SK-N-SH (cell line): ENCODE data around the gene ADGRA1. TPM values are rescaled to one million over a fixed set of nuclear protein-coding genes. Genes with fewer than 3 reads are reported as not detected.

ENCODE experiments used
- CTCF ChIA-PET: fragments of 300-600, 350-600 bp; formaldehyde crosslinking; extraction: SDS; loops from one replicate; lab custom pipeline; 2021; lab: Yijun Ruan, JAX
- POLR2A ChIA-PET: fragments of 350-600 bp; sonication (Branson Sonifier 250); formaldehyde crosslinking; extraction: SDS; loops from one replicate; lab custom pipeline; 2020; ENCODE audit warnings: antibody characterized with exemption, inconsistent platforms; lab: Yijun Ruan, JAX
- DNase-seq: peaks from one replicate; pipeline ENCODE4 v3.0.0; 2012
- H2AFZ ChIP-seq: fragments of 200-600 bp; sonication (generic); 2 replicates; pipeline ENCODE4 v1.8.1; 2016; ENCODE audit warnings: antibody characterized with exemption, mild to moderate bottlenecking, low read depth
- H3F3A ChIP-seq: fragments of 200-600 bp; sonication (generic); replicated peaks from 2 replicates; pipeline ENCODE3; 2016; ENCODE audit warnings: antibody characterized with exemption, mild to moderate bottlenecking; ENCODE audit not compliant: insufficient read depth
- H3K27ac ChIP-seq, 2 experiments: fragments of 200-500 bp in 1 of 2; fragments of 200-600 bp in 1 of 2; sonication (Bioruptor generic) in 1 of 2; sonication (generic), shearing (Covaris generic) in 1 of 2; 2 replicates each; pipeline versions ENCODE4 v1.5.1 to v1.6.1; 2014 to 2016; ENCODE audit warnings: low read depth in 2 of 2, inconsistent platforms in 1 of 2, low read length in 1 of 2, mild to moderate bottlenecking in 1 of 2, mixed read lengths in 1 of 2
- H3K27me3 ChIP-seq: fragments of 200-600 bp; sonication (generic), shearing (Covaris generic); 2 replicates; pipeline ENCODE4 v1.6.1; 2016; ENCODE audit warnings: mixed run types; ENCODE audit not compliant: insufficient read depth
- H3K36me3 ChIP-seq, 2 experiments: fragments of 200-500 bp in 1 of 2; fragments of 200-600 bp in 1 of 2; sonication (Bioruptor generic) in 1 of 2; sonication (generic) in 1 of 2; replicated peaks in 1 of 2; 2 replicates each; pipeline versions ENCODE3 to v1.5.1; 2014 to 2016; ENCODE audit warnings: low read length in 1 of 2, mild to moderate bottlenecking in 1 of 2; ENCODE audit not compliant: insufficient read depth in 2 of 2, control insufficient read depth in 1 of 2
- H3K4me1 ChIP-seq, 2 experiments: fragments of 200-500 bp in 1 of 2; fragments of 200-600 bp in 1 of 2; sonication (Bioruptor generic) in 1 of 2; sonication (generic), shearing (Covaris generic) in 1 of 2; 2 replicates each; pipeline versions ENCODE4 v1.5.1 to v1.6.1; 2014 to 2016; ENCODE audit warnings: low read depth in 1 of 2, low read length in 1 of 2, mixed run types in 1 of 2; ENCODE audit not compliant: insufficient read depth in 2 of 2, control insufficient read depth in 1 of 2
- H3K4me2 ChIP-seq: fragments of 200-600 bp; sonication (generic), shearing (Covaris generic); 2 replicates; pipeline ENCODE4 v1.6.1; 2017; ENCODE audit warnings: mixed run types
- H3K4me3 ChIP-seq, 2 experiments: fragments of 200-500 bp in 1 of 2; fragments of 200-600 bp in 1 of 2; sonication (Bioruptor generic) in 1 of 2; sonication (generic), shearing (Covaris generic) in 1 of 2; 2 replicates each; pipeline versions ENCODE4 v1.5.1 to v1.8.1; 2014 to 2016; ENCODE audit warnings: low read depth in 2 of 2, inconsistent platforms in 1 of 2, low read length in 1 of 2, mild to moderate bottlenecking in 1 of 2, mixed read lengths in 1 of 2, moderate library complexity in 1 of 2
- H3K79me2 ChIP-seq: fragments of 200-600 bp; sonication (generic); 2 replicates; pipeline ENCODE4 v1.8.1; 2017; ENCODE audit warnings: mild to moderate bottlenecking; ENCODE audit not compliant: insufficient read depth
- H3K9ac ChIP-seq: fragments of 200-600 bp; sonication (generic); 2 replicates; pipeline ENCODE4 v1.6.1; 2017; ENCODE audit warnings: mixed run types
- H3K9me2 ChIP-seq: fragments of 200-600 bp; sonication (generic); 2 replicates; pipeline ENCODE4 v1.6.1; 2017; ENCODE audit warnings: mixed run types
- H3K9me3 ChIP-seq: fragments of 200-600 bp; sonication (generic); 2 replicates; pipeline ENCODE4 v1.6.1; 2017; ENCODE audit warnings: mixed run types, mild to moderate bottlenecking, moderate library complexity
- H4K20me1 ChIP-seq: fragments of 200-600 bp; sonication (generic); 2 replicates; pipeline ENCODE4 v1.6.1; 2017; ENCODE audit warnings: mild to moderate bottlenecking, mixed run types; ENCODE audit not compliant: insufficient read depth
- CHD2 ChIP-seq: fragments of 150-350 bp; IDR thresholded peaks from 2 replicates; pipeline ENCODE4 v1.6.1; 2018; ENCODE audit warnings: low read length; ENCODE audit not compliant: partially characterized antibody
- EZH2phosphoT487 ChIP-seq: fragments of 200-600 bp; sonication (generic); IDR thresholded peaks from 2 replicates; pipeline ENCODE4 v1.6.1; 2017; ENCODE audit warnings: low read depth, mixed run types, mild to moderate bottlenecking, antibody characterized with exemption, moderate library complexity, borderline replicate concordance
- FOSL2 ChIP-seq: IDR thresholded peaks from 2 replicates; pipeline ENCODE4 v1.4.0; 2012; ENCODE audit warnings: low read depth, mild to moderate bottlenecking, moderate library complexity, borderline replicate concordance
- FOXJ3 ChIP-seq: sonication (generic); formaldehyde crosslinking; IDR thresholded peaks from 2 replicates; pipeline ENCODE4 v1.5.1; 2020; ENCODE audit warnings: mild to moderate bottlenecking, missing genetic modification reagents
- FOXM1 ChIP-seq: IDR thresholded peaks from 2 replicates; pipeline ENCODE4 v1.4.0; 2012; ENCODE audit warnings: low read depth, mild to moderate bottlenecking
- GABPA ChIP-seq: IDR thresholded peaks from 2 replicates; pipeline ENCODE4 v1.4.0; 2012; ENCODE audit warnings: low read depth, mild to moderate bottlenecking
- GATA2 ChIP-seq: sonication (generic); formaldehyde crosslinking; IDR thresholded peaks from 2 replicates; pipeline ENCODE4 v1.5.0; 2020; ENCODE audit warnings: mild to moderate bottlenecking, missing genetic modification reagents
- MEF2A ChIP-seq: IDR thresholded peaks from 2 replicates; pipeline ENCODE4 v1.4.0; 2012; ENCODE audit warnings: low read depth, borderline replicate concordance
- MXI1 ChIP-seq: IDR thresholded peaks from 2 replicates; pipeline ENCODE4 v1.6.1; 2012; ENCODE audit warnings: mild to moderate bottlenecking, low read depth, low read length, improper control_type of control experiment
- PBX3 ChIP-seq: IDR thresholded peaks from 2 replicates; pipeline ENCODE4; 2012
- RAD21 ChIP-seq: IDR thresholded peaks from 2 replicates; pipeline ENCODE4 v1.6.1; 2012; ENCODE audit warnings: mild to moderate bottlenecking, low read length
- RCOR1 ChIP-seq: fragments of 150-350 bp; IDR thresholded peaks from 2 replicates; pipeline ENCODE4 v1.6.1; 2017; ENCODE audit warnings: antibody characterized with exemption, low read length
- RFX5 ChIP-seq: IDR thresholded peaks from 2 replicates; pipeline ENCODE4 v1.6.1; 2012; ENCODE audit warnings: mild to moderate bottlenecking, improper control_type of control experiment, low read length
- RXRA ChIP-seq: IDR thresholded peaks from 2 replicates; pipeline ENCODE4 v1.4.0; 2012; ENCODE audit warnings: low read depth, mild to moderate bottlenecking, borderline replicate concordance
- SIN3A ChIP-seq: IDR thresholded peaks from 2 replicates; pipeline ENCODE4 v1.6.1; 2012; ENCODE audit warnings: low read depth, mild to moderate bottlenecking, low read length, moderate library complexity, borderline replicate concordance
- SMC3 ChIP-seq: IDR thresholded peaks from 2 replicates; pipeline ENCODE4 v1.6.1; 2012; ENCODE audit warnings: low read depth, low read length, improper control_type of control experiment
- TCF12 ChIP-seq: IDR thresholded peaks from 2 replicates; pipeline ENCODE4 v1.4.0; 2012
- TEAD4 ChIP-seq: IDR thresholded peaks from 2 replicates; pipeline ENCODE4 v1.4.0; 2012; ENCODE audit warnings: mild to moderate bottlenecking, borderline replicate concordance; ENCODE audit not compliant: insufficient read depth
- USF1 ChIP-seq: IDR thresholded peaks from 2 replicates; pipeline ENCODE4 v1.4.0; 2012; ENCODE audit warnings: low read depth, borderline replicate concordance
- YY1 ChIP-seq: IDR thresholded peaks from 2 replicates; pipeline ENCODE4 v1.4.0; 2012; ENCODE audit warnings: low read depth, mild to moderate bottlenecking
- WGBS: methylation state at CpG from one replicate; pipeline ENCODE4 v1.1.6; 2017; ENCODE audit warnings: low lambda C conversion rate; 5-methylcytosine and 5-hydroxymethylcytosine counted together
- polyA plus RNA-seq, 3 experiments: library from polyadenylated mRNA; depleted of rRNA; stranded (reverse); fragments of >200 nt; gene quantifications; 2 replicates each; pipeline ENCODE4 v1.2.3, GENCODE V29; 2012
- TF ChIP-seq, protein P1 (sequence below): fragments of 200-600 bp; sonication (generic); IDR thresholded peaks from 2 replicates; pipeline ENCODE4 v1.6.1; 2017; ENCODE audit warnings: antibody characterized with exemption, mild to moderate bottlenecking, moderate library complexity
- TF ChIP-seq, protein P2 (sequence below): fragments of 150-350 bp; IDR thresholded peaks from 2 replicates; pipeline ENCODE4 v1.6.1; 2016; ENCODE audit warnings: mild to moderate bottlenecking, low read depth, low read length

The ADGRA1 gene
- polyA plus RNA-seq, 1 of the 3 experiments (the other 2 are of a cell fraction): not detected

DNA sequence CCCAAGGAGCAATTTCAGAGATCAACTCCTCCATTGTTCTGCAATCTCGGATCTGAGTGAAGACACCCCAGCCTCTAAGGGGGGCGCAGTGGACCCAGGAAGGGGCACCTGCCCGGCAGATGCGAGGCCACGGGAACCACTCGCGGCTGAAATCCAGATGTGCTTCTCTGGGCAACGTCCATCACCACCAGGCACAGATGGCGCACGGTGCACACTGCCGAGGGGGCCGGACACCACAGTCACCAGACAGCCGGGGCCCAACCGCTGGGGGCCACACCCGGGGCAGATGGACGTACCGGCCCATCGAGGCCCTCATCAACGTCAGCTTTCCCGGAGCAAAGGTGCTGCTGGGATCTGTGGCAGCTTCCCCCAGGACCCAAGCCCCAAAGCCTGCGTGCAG is 16.9 kb upstream of the ADGRA1 start:
- H4K20me1 ChIP-seq: no peaks in the 10 kb centered on the region
- no peak for TF ChIP-seq PBX3
- no peak for TF ChIP-seq RFX5
- TF ChIP-seq TEAD4: no peak
- no peak for TF ChIP-seq RCOR1
- TF ChIP-seq MXI1: no peak
- TF ChIP-seq, protein P1, sequence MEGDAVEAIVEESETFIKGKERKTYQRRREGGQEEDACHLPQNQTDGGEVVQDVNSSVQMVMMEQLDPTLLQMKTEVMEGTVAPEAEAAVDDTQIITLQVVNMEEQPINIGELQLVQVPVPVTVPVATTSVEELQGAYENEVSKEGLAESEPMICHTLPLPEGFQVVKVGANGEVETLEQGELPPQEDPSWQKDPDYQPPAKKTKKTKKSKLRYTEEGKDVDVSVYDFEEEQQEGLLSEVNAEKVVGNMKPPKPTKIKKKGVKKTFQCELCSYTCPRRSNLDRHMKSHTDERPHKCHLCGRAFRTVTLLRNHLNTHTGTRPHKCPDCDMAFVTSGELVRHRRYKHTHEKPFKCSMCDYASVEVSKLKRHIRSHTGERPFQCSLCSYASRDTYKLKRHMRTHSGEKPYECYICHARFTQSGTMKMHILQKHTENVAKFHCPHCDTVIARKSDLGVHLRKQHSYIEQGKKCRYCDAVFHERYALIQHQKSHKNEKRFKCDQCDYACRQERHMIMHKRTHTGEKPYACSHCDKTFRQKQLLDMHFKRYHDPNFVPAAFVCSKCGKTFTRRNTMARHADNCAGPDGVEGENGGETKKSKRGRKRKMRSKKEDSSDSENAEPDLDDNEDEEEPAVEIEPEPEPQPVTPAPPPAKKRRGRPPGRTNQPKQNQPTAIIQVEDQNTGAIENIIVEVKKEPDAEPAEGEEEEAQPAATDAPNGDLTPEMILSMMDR: no peak
- TF ChIP-seq FOXJ3 (CRISPR knock-in tag): no peak
- TF ChIP-seq RAD21: no peak
- no peak for TF ChIP-seq SMC3
- TF ChIP-seq YY1: no peak
- TF ChIP-seq USF1: no peak
- no peak for TF ChIP-seq RXRA
- no peak for TF ChIP-seq MEF2A
- no peak for TF ChIP-seq TCF12
- no peaks in the 10 kb centered on the region for H3F3A ChIP-seq
- H2AFZ ChIP-seq: no peak overlapping the region
- H3K4me2 ChIP-seq: no peak overlapping the region
- no peak for DNase-seq
- no peaks in the 10 kb centered on the region for H3K36me3 ChIP-seq
- 32% methylated on average over 5 of the region's 21 CpGs for WGBS
- ChIA-PET POLR2A (no interaction called here), CTCF (interaction anchor here (0.5 to 1.4 kb wide), 2 partner anchors 51 to 131 kb away, joined by 3 read pairs; no protein-coding TSS in a partner anchor)
- H3K9me2 ChIP-seq: no peaks in the 10 kb centered on the region
- no peak overlapping the region for H3K4me3 ChIP-seq
- no peaks in the 10 kb centered on the region for H3K9me3 ChIP-seq
- no peaks in the 10 kb centered on the region for H3K79me2 ChIP-seq
- no peak overlapping the region for H3K9ac ChIP-seq
- H3K4me1 ChIP-seq: peaks cover 0 to 2% of the 10 kb centered on the region in 2 experiments; a peak in 1 of 4 replicates
- H3K27ac ChIP-seq: no peak overlapping the region
- no peaks in the 10 kb centered on the region for H3K27me3 ChIP-seq

DNA sequence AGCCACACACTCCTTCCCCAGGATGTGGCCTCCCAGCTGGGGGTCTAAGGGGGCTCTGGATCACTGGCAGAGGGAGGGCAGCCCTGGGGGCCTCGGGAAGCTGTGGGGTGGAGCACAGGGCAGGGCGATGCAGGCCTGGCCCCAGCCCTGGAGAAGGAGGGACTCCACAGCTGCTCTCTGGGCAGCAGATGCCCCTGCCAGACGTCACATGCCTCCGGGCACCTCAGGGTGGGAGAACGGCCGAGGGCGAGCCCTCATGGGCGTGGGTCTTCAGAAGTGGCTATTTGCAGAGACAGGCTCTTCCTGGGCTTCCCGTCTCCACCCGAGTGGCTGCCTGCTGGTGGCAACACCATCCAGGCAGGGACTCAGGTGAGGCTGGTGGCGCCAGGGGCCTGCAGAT is 16.0 kb upstream of the ADGRA1 start:
- Histone ChIP-seq H3F3A (no peaks in the 10 kb centered on the region), H3K9me3 (no peaks in the 10 kb centered on the region), H2AFZ (no peak overlapping the region), H3K36me3 (no peaks in the 10 kb centered on the region), H3K27me3 (no peaks in the 10 kb centered on the region), H4K20me1 (no peaks in the 10 kb centered on the region), H3K27ac (no peak overlapping the region), H3K4me1 (peaks cover 0 to 2% of the 10 kb centered on the region in 2 experiments; a peak in 1 of 4 replicates), H3K79me2 (no peaks in the 10 kb centered on the region), H3K4me3 (no peak overlapping the region), H3K4me2 (no peak overlapping the region), H3K9ac (no peak overlapping the region), H3K9me2 (no peaks in the 10 kb centered on the region)
- WGBS: 38% methylated on average over 3 of the region's 11 CpGs
- peak; percentile 55 for DNase-seq
- ChIA-PET POLR2A (no interaction called here), CTCF (no interaction called here)
- TF ChIP-seq GATA2 (CRISPR knock-in tag) (no peak), SIN3A (no peak), CHD2 (no peak), FOXM1 (no peak), EZH2phosphoT487 (no peak), PBX3 (no peak), SMC3 (no peak), RFX5 (no peak), RXRA (no peak), MEF2A (no peak), GABPA (no peak), FOSL2 (no peak), USF1 (no peak)
- TF ChIP-seq, protein P2, sequence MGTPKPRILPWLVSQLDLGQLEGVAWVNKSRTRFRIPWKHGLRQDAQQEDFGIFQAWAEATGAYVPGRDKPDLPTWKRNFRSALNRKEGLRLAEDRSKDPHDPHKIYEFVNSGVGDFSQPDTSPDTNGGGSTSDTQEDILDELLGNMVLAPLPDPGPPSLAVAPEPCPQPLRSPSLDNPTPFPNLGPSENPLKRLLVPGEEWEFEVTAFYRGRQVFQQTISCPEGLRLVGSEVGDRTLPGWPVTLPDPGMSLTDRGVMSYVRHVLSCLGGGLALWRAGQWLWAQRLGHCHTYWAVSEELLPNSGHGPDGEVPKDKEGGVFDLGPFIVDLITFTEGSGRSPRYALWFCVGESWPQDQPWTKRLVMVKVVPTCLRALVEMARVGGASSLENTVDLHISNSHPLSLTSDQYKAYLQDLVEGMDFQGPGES: no peak
